Keratinocyte (primary cell): ENCODE results near the gene BPIFA3. TPM values are rescaled to one million over a fixed set of nuclear protein-coding genes. Genes with fewer than 3 reads are reported as not detected.

Experiments used
- DNase-seq: peaks from one replicate; pipeline ENCODE4 v3.0.0-alpha.2; 2011; ENCODE audit warnings: low read depth, missing footprints, low spot score
- FAIRE-seq: peaks from 2 replicates; lab custom pipeline; 2011; peaks lifted over from hg19 to GRCh38; lab: Jason Lieb, UNC
- H2AFZ ChIP-seq: 2 replicates; pipeline ENCODE4 v1.6.0; 2012; ENCODE audit warnings: low read length, control low read depth, inconsistent platforms; ENCODE audit not compliant: control insufficient read depth
- H3K27ac ChIP-seq: 2 replicates; pipeline ENCODE4 v1.5.1; 2011; ENCODE audit warnings: low read length; ENCODE audit not compliant: control insufficient read depth, insufficient read depth
- H3K27me3 ChIP-seq: 3 replicates; pipeline ENCODE4 v1.6.0; 2011; ENCODE audit warnings: low read length; ENCODE audit not compliant: control insufficient read depth, insufficient read depth; ENCODE audit errors: extremely low read depth
- H3K36me3 ChIP-seq, 2 experiments: 2 replicates in 1 of 2; 3 replicates in 1 of 2; pipeline ENCODE4 v1.5.1; 2011; ENCODE audit warnings: low read length in 2 of 2, mild to moderate bottlenecking in 1 of 2; ENCODE audit not compliant: control insufficient read depth in 2 of 2, insufficient read depth in 2 of 2; ENCODE audit errors: extremely low read depth in 1 of 2
- H3K4me1 ChIP-seq: 3 replicates; pipeline ENCODE4 v1.5.1; 2011; ENCODE audit warnings: low read length; ENCODE audit not compliant: control insufficient read depth, insufficient read depth; ENCODE audit errors: extremely low read depth
- H3K4me2 ChIP-seq: 3 replicates; pipeline ENCODE4 v1.6.0; 2011; ENCODE audit warnings: low read depth, low read length; ENCODE audit not compliant: control insufficient read depth, insufficient read depth; ENCODE audit errors: extremely low read depth
- H3K4me3 ChIP-seq, 3 experiments: fragments of 200-600 bp in 1 of 3; sonication (generic) in 1 of 3; 2 replicates in 2 of 3; 3 replicates in 1 of 3; pipeline ENCODE4 v1.5.1; 2011 to 2016; ENCODE audit warnings: low read length in 3 of 3, mild to moderate bottlenecking in 3 of 3, control low read depth in 2 of 3, inconsistent platforms in 1 of 3, low read depth in 1 of 3, mixed read lengths in 1 of 3, mixed run types in 1 of 3, moderate library complexity in 1 of 3; ENCODE audit not compliant: control insufficient read depth in 2 of 3, insufficient read depth in 2 of 3; ENCODE audit errors: extremely low read depth in 1 of 3
- H3K79me2 ChIP-seq: 2 replicates; pipeline ENCODE4 v1.6.0; 2012; ENCODE audit warnings: low read length; ENCODE audit not compliant: control insufficient read depth, insufficient read depth
- H3K9ac ChIP-seq: 3 replicates; pipeline ENCODE4 v1.6.0; 2011; ENCODE audit warnings: low read length; ENCODE audit not compliant: control insufficient read depth, insufficient read depth; ENCODE audit errors: extremely low read depth
- H3K9me1 ChIP-seq: 3 replicates; pipeline ENCODE4 v1.6.0; 2011; ENCODE audit warnings: low read length; ENCODE audit not compliant: control insufficient read depth, insufficient read depth; ENCODE audit errors: extremely low read depth
- H3K9me3 ChIP-seq: 2 replicates; pipeline ENCODE4 v1.5.1; 2012; ENCODE audit warnings: low read depth, low read length; ENCODE audit not compliant: control insufficient read depth
- H4K20me1 ChIP-seq: 3 replicates; pipeline ENCODE4 v1.6.0; 2011; ENCODE audit warnings: low read length; ENCODE audit not compliant: control insufficient read depth, insufficient read depth; ENCODE audit errors: extremely low read depth
- CTCF ChIP-seq, 3 experiments: IDR thresholded peaks in 1 of 3; conservative IDR thresholded peaks in 1 of 3; optimal IDR thresholded peaks in 1 of 3; 2 replicates in 2 of 3; 3 replicates in 1 of 3; pipeline versions ENCODE3 to v1.5.1; 2011; ENCODE audit warnings: low read length in 3 of 3, mild to moderate bottlenecking in 3 of 3, moderate library complexity in 2 of 3, control low read depth in 1 of 3, inconsistent platforms in 1 of 3; ENCODE audit not compliant: insufficient read depth in 2 of 3; ENCODE audit errors: extremely low read depth in 1 of 3
- EZH2 ChIP-seq: IDR thresholded peaks from one replicate; pipeline ENCODE4 v1.6.1; 2012; ENCODE audit warnings: inconsistent platforms, mild to moderate bottlenecking, low read length, moderate library complexity
- dilution Hi-C: fragments of 300-500 bp; cut with MboI; formaldehyde crosslinking; loops from one replicate; pipeline ENCODE4 v1.7.0; 2020; ENCODE audit warnings: low sequenced_read_pairs; ENCODE audit not compliant: extremely low pct_ligation_motif_present
- polyA plus RNA-seq, 5 experiments: library from polyadenylated mRNA; depleted of rRNA in 3 of 5; stranded (reverse) in 3 of 5; stranded (forward) in 1 of 5; unstranded in 1 of 5; fragments of >200 nt; gene quantifications; 1 replicate in 1 of 5; 2 replicates in 3 of 5; 3 replicates in 1 of 5; pipeline versions ENCODE4 v1.2.1 to v1.2.3, GENCODE V29; 2011 to 2012; ENCODE audit warnings: missing spikeins in 2 of 5, low read depth in 1 of 5, low replicate concordance in 1 of 5

The BPIFA3 gene
- polyA plus RNA-seq, 1 donor (not counting 4 experiments of a cell fraction or from before 2014, with no cell fraction given), result not detected

- no peak overlapping the region for H3K9ac ChIP-seq
- no peaks in the 10 kb centered on the region for H3K4me1 ChIP-seq
- peaks cover 9% of the 10 kb centered on the region for H3K27me3 ChIP-seq
- H3K36me3 ChIP-seq, result no peaks in the 10 kb centered on the region
- H3K4me2 ChIP-seq, result no peak overlapping the region
- no peaks in the 10 kb centered on the region for H3K9me3 ChIP-seq
- no peak overlapping the region for H3K4me3 ChIP-seq
- no peak overlapping the region for H2AFZ ChIP-seq
- no peak for DNase-seq
- no peak for FAIRE-seq
- dilution Hi-C loops, result no loop called here
- H3K27ac ChIP-seq, result no peak overlapping the region
- no peaks in the 10 kb centered on the region for H3K79me2 ChIP-seq
- TF ChIP-seq CTCF (optimal IDR thresholded peaks at IDR 0.05 in 1 of 3, IDR thresholded peaks at IDR 0.05 in 1 of 3, conservative IDR thresholded peaks at IDR 0.05 in 1 of 3; ENCODE audit: extremely low read depth in 1 of 3, insufficient read depth in 2 of 3, low read length in 3 of 3) (no peak), EZH2 (no peak)
- no peaks in the 10 kb centered on the region for H4K20me1 ChIP-seq
- no peaks in the 10 kb centered on the region for H3K9me1 ChIP-seq
These were observed 58.7 kb downstream of the BPIFA3 start for GRCh38 chr20:33275871-33276270.

GRCh38 chr20:33276303-33277113 is 59.4 kb downstream of the BPIFA3 start:
- dilution Hi-C loops, result no loop called here
- Histone ChIP-seq H3K9me1 (no peaks in the 10 kb centered on the region), H4K20me1 (no peaks in the 10 kb centered on the region), H3K36me3 (no peaks in the 10 kb centered on the region), H2AFZ (no peak overlapping the region), H3K27me3 (peaks cover 12% of the 10 kb centered on the region), H3K9ac (no peak overlapping the region), H3K27ac (no peak overlapping the region), H3K9me3 (no peaks in the 10 kb centered on the region), H3K4me3 (no peak overlapping the region), H3K4me2 (no peak overlapping the region), H3K79me2 (no peaks in the 10 kb centered on the region), H3K4me1 (no peaks in the 10 kb centered on the region)
- no peak for DNase-seq
- no peak for FAIRE-seq
- TF ChIP-seq CTCF (optimal IDR thresholded peaks at IDR 0.05 in 1 of 3, IDR thresholded peaks at IDR 0.05 in 1 of 3, conservative IDR thresholded peaks at IDR 0.05 in 1 of 3; ENCODE audit: extremely low read depth in 1 of 3, insufficient read depth in 2 of 3, low read length in 3 of 3) (no peak), EZH2 (no peak)

Other genes with a start within 250 kb of the BPIFA3 start
- not detected in 3 replicates for gene SUN5, start 212.9 kb upstream of the BPIFA3 start, polyA plus RNA-seq
- gene BPIFB2, start 209.6 kb upstream of the BPIFA3 start, polyA plus RNA-seq, result not detected in 3 replicates
- gene BPIFB6, start 185.7 kb upstream of the BPIFA3 start, polyA plus RNA-seq, result not detected in 3 replicates
- not detected in 3 replicates for gene BPIFB3, start 163.4 kb upstream of the BPIFA3 start, polyA plus RNA-seq
- gene BPIFB4, start 137.7 kb upstream of the BPIFA3 start, polyA plus RNA-seq, result not detected in 3 replicates
- gene BPIFA2, start 49.2 kb upstream of the BPIFA3 start, polyA plus RNA-seq, result not detected in 3 replicates
- not detected in 3 replicates for gene BPIFA1, start 18.6 kb downstream of the BPIFA3 start, polyA plus RNA-seq
- gene BPIFB1, start 65.9 kb downstream of the BPIFA3 start, polyA plus RNA-seq, result not detected in 3 replicates
- 25.2 to 40.2 TPM (median 34.0 TPM) in 3 replicates for gene CDK5RAP1, start 184.2 kb downstream of the BPIFA3 start, polyA plus RNA-seq
- gene SNTA1, start 226.4 kb downstream of the BPIFA3 start, polyA plus RNA-seq, result 3.6 to 6.5 TPM (median 4.8 TPM) in 3 replicates